Endothelial cell of umbilical vein (primary cell): Measurements from ENCODE around the gene KCNMA1. TPM values are rescaled to one million over a fixed set of nuclear protein-coding genes. Genes with fewer than 3 reads are reported as not detected.

Experiments used
- BruUV-seq: library from RNA; stranded (reverse); fragments of 400-500 nt; replicated peaks from 2 replicates; lab custom pipeline; 2021; lab: Mats Ljungman, UMichigan
- CTCF ChIA-PET: fragments of 300-600, 350-600 bp; sonication (Branson Sonifier 250); formaldehyde crosslinking; loops from one replicate; lab custom pipeline; 2021; ENCODE audit warnings: antibody characterized with exemption, inconsistent platforms; lab: Charles Lee
- POLR2A ChIA-PET: fragments of 300-600, 350-600 bp; sonication (Branson Sonifier 250); formaldehyde crosslinking; loops from one replicate; lab custom pipeline; 2021; ENCODE audit warnings: antibody characterized with exemption, inconsistent platforms; lab: Charles Lee
- DNase-seq: peaks from one replicate; pipeline ENCODE4 v3.0.0-alpha.2; 2011; ENCODE audit warnings: low read depth, low spot score
- FAIRE-seq: peaks from 2 replicates; lab custom pipeline; 2011; peaks lifted over from hg19 to GRCh38; lab: Jason Lieb, UNC
- H2AFZ ChIP-seq: 2 replicates; pipeline ENCODE4 v1.6.0; 2012; ENCODE audit warnings: low read depth, low read length, control low read depth, inconsistent platforms
- H3K27ac ChIP-seq: 2 replicates; pipeline ENCODE4 v1.5.1; 2011; ENCODE audit warnings: low read depth, mild to moderate bottlenecking, control low read depth, low read length, moderate library complexity; ENCODE audit not compliant: insufficient read depth
- H3K27me3 ChIP-seq, 2 experiments: 2 replicates each; pipeline versions ENCODE4 v1.6.0 to v1.6.1; 2011; ENCODE audit warnings: low read length in 2 of 2, mixed read lengths in 1 of 2; ENCODE audit not compliant: control insufficient read depth in 2 of 2, insufficient read depth in 2 of 2
- H3K36me3 ChIP-seq, 2 experiments: 2 replicates in 1 of 2; 3 replicates in 1 of 2; pipeline ENCODE4 v1.5.1; 2011; ENCODE audit warnings: low read length in 2 of 2, mild to moderate bottlenecking in 1 of 2, moderate library complexity in 1 of 2; ENCODE audit not compliant: control insufficient read depth in 2 of 2, insufficient read depth in 2 of 2; ENCODE audit errors: extremely low read depth in 1 of 2
- H3K4me1 ChIP-seq: 3 replicates; pipeline ENCODE4 v1.5.1; 2011; ENCODE audit warnings: mild to moderate bottlenecking, low read length; ENCODE audit not compliant: control insufficient read depth, insufficient read depth; ENCODE audit errors: extremely low read depth
- H3K4me2 ChIP-seq: 2 replicates; pipeline ENCODE4 v1.6.1; 2011; ENCODE audit warnings: low read length, control low read depth, mixed read lengths; ENCODE audit not compliant: insufficient read depth
- H3K4me3 ChIP-seq, 3 experiments: fragments of 200-600 bp in 1 of 3; sonication (generic), shearing (Covaris generic) in 1 of 3; replicated peaks in 1 of 3; 2 replicates each; pipeline ENCODE4 v1.5.1; 2011 to 2016; ENCODE audit warnings: control low read depth in 3 of 3, low read length in 3 of 3, mild to moderate bottlenecking in 2 of 3, inconsistent platforms in 1 of 3, low read depth in 1 of 3, moderate library complexity in 1 of 3; ENCODE audit not compliant: insufficient read depth in 1 of 3
- H3K79me2 ChIP-seq: 2 replicates; pipeline ENCODE4 v1.6.0; 2012; ENCODE audit warnings: low read length, inconsistent platforms; ENCODE audit not compliant: control insufficient read depth, insufficient read depth
- H3K9ac ChIP-seq: replicated peaks from 2 replicates; pipeline ENCODE3; 2011; ENCODE audit warnings: low read length, control low read depth; ENCODE audit not compliant: insufficient read depth; ENCODE audit errors: extremely low read depth
- H3K9me1 ChIP-seq: replicated peaks from 3 replicates; pipeline ENCODE4 v1.6.0; 2011; ENCODE audit warnings: mild to moderate bottlenecking, low read length; ENCODE audit not compliant: control insufficient read depth, insufficient read depth; ENCODE audit errors: extremely low read depth
- H3K9me3 ChIP-seq: replicated peaks from 2 replicates; pipeline ENCODE4 v1.5.1; 2012; ENCODE audit warnings: low read length, inconsistent platforms; ENCODE audit not compliant: control insufficient read depth, insufficient read depth
- H4K20me1 ChIP-seq: replicated peaks from 2 replicates; pipeline ENCODE3; 2011; ENCODE audit warnings: mild to moderate bottlenecking, low read length; ENCODE audit not compliant: control insufficient read depth, insufficient read depth; ENCODE audit errors: extremely low read depth
- EZH2 ChIP-seq: IDR thresholded peaks from 2 replicates; pipeline ENCODE4 v1.6.1; 2012; ENCODE audit warnings: borderline replicate concordance, low read depth, mild to moderate bottlenecking, moderate library complexity, low read length, inconsistent platforms; ENCODE audit not compliant: severe bottlenecking
- FOS ChIP-seq: IDR thresholded peaks from 2 replicates; pipeline ENCODE4 v1.6.1; 2011; ENCODE audit warnings: mild to moderate bottlenecking, low read length, moderate library complexity, borderline replicate concordance; ENCODE audit not compliant: insufficient read depth
- GATA2 ChIP-seq: IDR thresholded peaks from 2 replicates; pipeline ENCODE4 v1.7.0; 2011; ENCODE audit warnings: low read depth, mild to moderate bottlenecking, moderate library complexity, mixed read lengths, low read length; ENCODE audit not compliant: insufficient read length, insufficient read depth
- JUN ChIP-seq: IDR thresholded peaks from 2 replicates; pipeline ENCODE4 v1.6.1; 2011; ENCODE audit warnings: borderline replicate concordance, low read depth; ENCODE audit not compliant: insufficient read length, insufficient read depth
- MYC ChIP-seq: IDR thresholded peaks from one replicate; pipeline ENCODE4 v1.6.1; 2011; ENCODE audit warnings: mild to moderate bottlenecking, low read depth, low read length
- POLR2A ChIP-seq: IDR thresholded peaks from 2 replicates; pipeline ENCODE4 v1.6.1; 2012; ENCODE audit warnings: low read depth, mild to moderate bottlenecking, control low read depth, low read length
- POLR2AphosphoS5 ChIP-seq: IDR thresholded peaks from 2 replicates; pipeline ENCODE4 v1.6.1; 2012; ENCODE audit warnings: low read depth, mild to moderate bottlenecking, control low read depth, low read length, moderate library complexity; ENCODE audit not compliant: insufficient read depth
- dilution Hi-C: fragments of 300-500 bp; cut with MboI; formaldehyde crosslinking; loops from one replicate; pipeline ENCODE4 v1.15.0; 2019; ENCODE audit warnings: low sequenced_read_pairs; ENCODE audit not compliant: extremely low pct_ligation_motif_present
- intact Hi-C: fragments of 100-400 bp; cut with micrococcal nuclease; formaldehyde crosslinking; loops from one replicate; pipeline ENCODE4 v1.10.0; 2022
- polyA plus RNA-seq, 4 experiments: library from polyadenylated mRNA; depleted of rRNA in 3 of 4; stranded (reverse) in 3 of 4; unstranded in 1 of 4; fragments of >200 nt; gene quantifications; 2 replicates each; pipeline versions ENCODE4 v1.2.1 to v1.2.3, GENCODE V29; 2011 to 2012; ENCODE audit warnings: missing spikeins in 1 of 4
- total RNA-seq: library from RNA; stranded (reverse); gene quantifications from 2 replicates; pipeline ENCODE4 v1.2.3, GENCODE V29; 2021
- TF ChIP-seq, protein P1 (sequence below): IDR thresholded peaks from 2 replicates; pipeline ENCODE4 v1.6.1; 2011; ENCODE audit not compliant: insufficient read depth, insufficient read length
- TF ChIP-seq, protein P2 (sequence below), 2 donors: IDR thresholded peaks; 1 replicate in 1 of 2; 2 replicates in 1 of 2; pipeline ENCODE4 v1.5.1; 2011; ENCODE audit warnings: low read length in 2 of 2, mild to moderate bottlenecking in 2 of 2, moderate library complexity in 2 of 2, control low read depth in 1 of 2, inconsistent platforms in 1 of 2, low read depth in 1 of 2; ENCODE audit not compliant: insufficient read depth in 1 of 2; ENCODE audit errors: extremely low read depth in 1 of 2

The KCNMA1 gene
- total and polyA plus RNA-seq, 2 donors (not counting 3 experiments of a cell fraction or from before 2014, with no cell fraction given), result 0.10 to 0.82 TPM

DNA sequence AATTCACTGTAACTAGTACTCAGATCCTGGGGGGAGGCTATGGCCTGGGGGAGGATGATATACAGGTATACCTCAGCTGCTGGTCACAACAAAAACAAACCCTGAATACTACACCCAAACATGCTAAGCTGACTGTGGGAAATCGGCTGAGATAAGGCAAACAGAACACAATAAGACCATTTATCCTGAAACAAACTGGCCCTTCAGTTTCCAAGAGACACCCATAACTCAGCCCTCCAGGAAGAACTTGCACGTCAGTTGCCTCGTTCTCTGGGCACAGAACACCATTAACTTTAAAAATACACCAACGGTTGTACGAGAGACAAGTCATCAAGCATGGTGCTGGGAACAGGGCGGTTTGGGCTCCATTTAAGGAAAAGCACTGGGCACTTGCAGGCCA, 24.1 kb upstream of the KCNMA1 start:
- Histone ChIP-seq H2AFZ (no peak overlapping the region), H3K9me3 (no peaks in the 10 kb centered on the region), H3K9ac (no peak overlapping the region), H3K27ac (no peak overlapping the region), H3K79me2 (no peaks in the 10 kb centered on the region), H3K4me3 (no peak overlapping the region), H3K4me1 (no peaks in the 10 kb centered on the region), H3K36me3 (no peaks in the 10 kb centered on the region), H3K27me3 (peaks cover 3 to 4% of the 10 kb centered on the region in 2 experiments), H4K20me1 (no peaks in the 10 kb centered on the region), H3K4me2 (no peak overlapping the region), H3K9me1 (no peaks in the 10 kb centered on the region)
- CTCF ChIA-PET, result interaction anchor here (1.2 kb wide), 1 partner anchor 50 kb away, joined by 5 read pairs; no protein-coding TSS in a partner anchor
- no TSS peak for BruUV-seq
- TF ChIP-seq EZH2, result no peak
- TF ChIP-seq POLR2A, result no peak
- TF ChIP-seq MYC, result no peak
- dilution Hi-C loops (no loop called here), intact Hi-C loops (no loop called here)
- DNase-seq, result no peak
- POLR2A ChIA-PET, result no interaction called here
- no peak for FAIRE-seq

DNA sequence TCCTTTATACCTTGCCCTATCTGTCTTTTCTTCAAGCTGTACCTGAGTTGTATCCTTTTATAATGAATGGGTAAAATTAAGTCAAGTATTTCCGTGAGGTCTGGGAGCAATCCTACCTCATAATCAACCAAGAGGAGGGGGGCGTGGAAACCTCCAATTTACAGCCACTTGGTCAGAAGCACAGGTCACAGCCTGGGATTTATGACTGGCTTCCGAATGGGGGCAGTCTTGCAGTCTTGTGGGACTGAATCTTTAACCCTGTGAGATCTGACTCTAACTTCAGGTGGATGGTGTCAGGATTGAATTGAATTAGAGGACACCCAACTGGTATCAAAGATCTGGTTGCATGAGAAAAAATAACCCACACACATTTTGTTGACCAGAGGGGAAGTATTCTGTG, 23.5 kb upstream of the KCNMA1 start:
- no TSS peak for BruUV-seq
- ChIA-PET CTCF (interaction anchor here (1.2 kb wide), 1 partner anchor 51 kb away, joined by 5 read pairs; no protein-coding TSS in a partner anchor), POLR2A (no interaction called here)
- TF ChIP-seq POLR2AphosphoS5 (no peak), JUN (no peak), EZH2 (no peak), MYC (no peak), POLR2A (no peak), GATA2 (no peak), FOS (no peak)
- TF ChIP-seq, protein P1, sequence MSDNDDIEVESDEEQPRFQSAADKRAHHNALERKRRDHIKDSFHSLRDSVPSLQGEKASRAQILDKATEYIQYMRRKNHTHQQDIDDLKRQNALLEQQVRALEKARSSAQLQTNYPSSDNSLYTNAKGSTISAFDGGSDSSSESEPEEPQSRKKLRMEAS, result no peak
- TF ChIP-seq, protein P2, sequence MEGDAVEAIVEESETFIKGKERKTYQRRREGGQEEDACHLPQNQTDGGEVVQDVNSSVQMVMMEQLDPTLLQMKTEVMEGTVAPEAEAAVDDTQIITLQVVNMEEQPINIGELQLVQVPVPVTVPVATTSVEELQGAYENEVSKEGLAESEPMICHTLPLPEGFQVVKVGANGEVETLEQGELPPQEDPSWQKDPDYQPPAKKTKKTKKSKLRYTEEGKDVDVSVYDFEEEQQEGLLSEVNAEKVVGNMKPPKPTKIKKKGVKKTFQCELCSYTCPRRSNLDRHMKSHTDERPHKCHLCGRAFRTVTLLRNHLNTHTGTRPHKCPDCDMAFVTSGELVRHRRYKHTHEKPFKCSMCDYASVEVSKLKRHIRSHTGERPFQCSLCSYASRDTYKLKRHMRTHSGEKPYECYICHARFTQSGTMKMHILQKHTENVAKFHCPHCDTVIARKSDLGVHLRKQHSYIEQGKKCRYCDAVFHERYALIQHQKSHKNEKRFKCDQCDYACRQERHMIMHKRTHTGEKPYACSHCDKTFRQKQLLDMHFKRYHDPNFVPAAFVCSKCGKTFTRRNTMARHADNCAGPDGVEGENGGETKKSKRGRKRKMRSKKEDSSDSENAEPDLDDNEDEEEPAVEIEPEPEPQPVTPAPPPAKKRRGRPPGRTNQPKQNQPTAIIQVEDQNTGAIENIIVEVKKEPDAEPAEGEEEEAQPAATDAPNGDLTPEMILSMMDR (IDR thresholded peaks at IDR 0.05; ENCODE audit: extremely low read depth in 1 of 2, insufficient read depth in 1 of 2, low read depth in 1 of 2, low read length in 2 of 2), result no peak
- no peak for FAIRE-seq
- DNase-seq, result no peak
- H3K36me3 ChIP-seq, result no peaks in the 10 kb centered on the region
- no peak overlapping the region for H3K4me2 ChIP-seq
- no peak overlapping the region for H3K9ac ChIP-seq
- intact Hi-C loops, result no loop called here
- no peak overlapping the region for H3K4me3 ChIP-seq
- H3K27ac ChIP-seq, result no peak overlapping the region
- no peaks in the 10 kb centered on the region for H3K4me1 ChIP-seq
- dilution Hi-C loops, result no loop called here
- no peak overlapping the region for H2AFZ ChIP-seq
- no peaks in the 10 kb centered on the region for H3K9me3 ChIP-seq
- no peaks in the 10 kb centered on the region for H3K9me1 ChIP-seq
- H4K20me1 ChIP-seq, result no peaks in the 10 kb centered on the region
- no peaks in the 10 kb centered on the region for H3K79me2 ChIP-seq
- H3K27me3 ChIP-seq, result peaks cover 4% of the 10 kb centered on the region in 2 experiments
